Vagina (tissue), 2 donors: ENCODE measurements around the gene FCHSD2.

ENCODE experiments used
- CTCF ChIP-seq, 3 experiments: fragments of 450-650 bp in 2 of 3; fragments of 200-600 bp in 1 of 3; sonication (generic) in 1 of 3; IDR thresholded peaks; one replicate each; pipeline ENCODE4 v1.5.1; 2017 to 2019; ENCODE audit warnings: antibody characterized with exemption in 3 of 3, mild to moderate bottlenecking in 2 of 3, moderate library complexity in 2 of 3
- POLR2A ChIP-seq, 2 donors: fragments of 450-650 bp; IDR thresholded peaks; one replicate each; pipeline ENCODE4 v1.6.1; 2017; ENCODE audit warnings: antibody characterized with exemption in 2 of 2, mild to moderate bottlenecking in 2 of 2, moderate library complexity in 2 of 2

DNA sequence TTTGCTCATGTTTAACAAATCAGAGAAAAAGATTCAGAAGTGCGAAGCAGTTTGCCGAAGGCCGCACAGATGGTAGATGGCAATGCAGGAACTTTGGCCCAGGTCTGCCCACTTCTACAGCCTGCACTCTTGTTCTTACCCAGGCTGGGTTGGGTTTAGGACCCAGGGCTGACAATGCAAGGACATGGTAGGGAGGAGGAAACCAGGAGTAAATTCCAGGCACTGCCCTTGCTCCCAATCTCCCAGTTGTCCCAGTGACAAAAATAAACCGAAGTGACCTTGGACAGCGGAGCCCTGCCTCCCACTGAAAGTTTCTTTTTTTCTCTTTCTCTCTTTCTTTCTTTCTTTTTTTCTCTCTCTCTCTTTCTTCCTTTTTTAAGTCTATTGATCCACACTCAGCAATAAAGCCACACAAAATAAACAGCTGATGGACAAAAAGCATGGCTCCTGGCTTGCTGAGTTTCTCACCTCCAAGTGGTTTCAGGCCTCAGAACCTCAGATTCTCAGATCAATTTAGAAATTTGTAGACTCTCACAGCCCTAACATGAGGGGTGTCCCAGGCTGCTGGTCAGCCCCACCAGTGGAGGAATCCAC lies 33.5 kb upstream of the FCHSD2 start:
- no peak for TF ChIP-seq CTCF (IDR thresholded peaks at IDR 0.05)
- TF ChIP-seq POLR2A (IDR thresholded peaks at IDR 0.05) = no peak
